ENCODE results near the gene CEP104.

- TF ChIP-seq CTCF (IDR thresholded peaks at IDR 0.05) (no peak), POLR2A (IDR thresholded peaks at IDR 0.05) (no peak)
These were observed 28.6 kb upstream of the CEP104 start for GRCh38 chr1:3885611-3886010.
